ENCODE results near the gene SORCS1.

DNA sequence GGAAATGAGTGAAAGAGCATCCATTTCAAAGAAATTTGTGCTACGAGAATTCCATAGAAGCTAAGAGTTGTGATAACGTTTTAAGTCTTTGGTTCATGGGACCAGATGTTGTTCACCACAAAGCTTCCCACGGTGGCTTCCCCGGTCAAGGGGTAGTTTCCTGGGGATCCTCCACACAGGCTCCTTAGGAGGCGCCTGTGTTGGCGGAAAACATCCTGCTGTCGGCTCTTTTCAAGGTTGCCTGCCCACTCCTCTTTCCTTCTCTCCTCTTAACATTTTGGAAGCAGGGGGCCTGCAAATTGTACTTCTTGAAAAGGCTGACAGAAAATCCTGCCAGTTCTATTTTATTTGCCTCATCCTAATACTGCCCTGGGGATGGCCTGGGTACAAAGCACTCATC lies 398.6 kb downstream of the SORCS1 start:
- TF ChIP-seq SP1 (IDR thresholded peaks at IDR 0.05) (no peak), TAF1 (conservative IDR thresholded peaks at IDR 0.05) (no peak), FOXA1 (IDR thresholded peaks at IDR 0.05) (no peak), EGR1 (IDR thresholded peaks at IDR 0.05; ENCODE audit: low read depth in 2 of 2) (no peak), CTCF (IDR thresholded peaks at IDR 0.05; ENCODE audit: low read depth, low read length, missing input control) (no peak), RXRA (IDR thresholded peaks at IDR 0.05) (no peak), YY1 (IDR thresholded peaks at IDR 0.05) (no peak)
- TF ChIP-seq, protein P1, sequence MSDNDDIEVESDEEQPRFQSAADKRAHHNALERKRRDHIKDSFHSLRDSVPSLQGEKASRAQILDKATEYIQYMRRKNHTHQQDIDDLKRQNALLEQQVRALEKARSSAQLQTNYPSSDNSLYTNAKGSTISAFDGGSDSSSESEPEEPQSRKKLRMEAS (IDR thresholded peaks at IDR 0.05), result no peak
- TF ChIP-seq, protein P2, sequence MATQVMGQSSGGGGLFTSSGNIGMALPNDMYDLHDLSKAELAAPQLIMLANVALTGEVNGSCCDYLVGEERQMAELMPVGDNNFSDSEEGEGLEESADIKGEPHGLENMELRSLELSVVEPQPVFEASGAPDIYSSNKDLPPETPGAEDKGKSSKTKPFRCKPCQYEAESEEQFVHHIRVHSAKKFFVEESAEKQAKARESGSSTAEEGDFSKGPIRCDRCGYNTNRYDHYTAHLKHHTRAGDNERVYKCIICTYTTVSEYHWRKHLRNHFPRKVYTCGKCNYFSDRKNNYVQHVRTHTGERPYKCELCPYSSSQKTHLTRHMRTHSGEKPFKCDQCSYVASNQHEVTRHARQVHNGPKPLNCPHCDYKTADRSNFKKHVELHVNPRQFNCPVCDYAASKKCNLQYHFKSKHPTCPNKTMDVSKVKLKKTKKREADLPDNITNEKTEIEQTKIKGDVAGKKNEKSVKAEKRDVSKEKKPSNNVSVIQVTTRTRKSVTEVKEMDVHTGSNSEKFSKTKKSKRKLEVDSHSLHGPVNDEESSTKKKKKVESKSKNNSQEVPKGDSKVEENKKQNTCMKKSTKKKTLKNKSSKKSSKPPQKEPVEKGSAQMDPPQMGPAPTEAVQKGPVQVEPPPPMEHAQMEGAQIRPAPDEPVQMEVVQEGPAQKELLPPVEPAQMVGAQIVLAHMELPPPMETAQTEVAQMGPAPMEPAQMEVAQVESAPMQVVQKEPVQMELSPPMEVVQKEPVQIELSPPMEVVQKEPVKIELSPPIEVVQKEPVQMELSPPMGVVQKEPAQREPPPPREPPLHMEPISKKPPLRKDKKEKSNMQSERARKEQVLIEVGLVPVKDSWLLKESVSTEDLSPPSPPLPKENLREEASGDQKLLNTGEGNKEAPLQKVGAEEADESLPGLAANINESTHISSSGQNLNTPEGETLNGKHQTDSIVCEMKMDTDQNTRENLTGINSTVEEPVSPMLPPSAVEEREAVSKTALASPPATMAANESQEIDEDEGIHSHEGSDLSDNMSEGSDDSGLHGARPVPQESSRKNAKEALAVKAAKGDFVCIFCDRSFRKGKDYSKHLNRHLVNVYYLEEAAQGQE (IDR thresholded peaks at IDR 0.05), result no peak
